GM19239 (cell line): Measurements from ENCODE around the gene ALDH16A1.

Experiments used
- DNase-seq: peaks from one replicate; pipeline ENCODE4 v3.0.0; 2011; ENCODE audit warnings: low spot score; ENCODE audit not compliant: insufficient read length
- FAIRE-seq: peaks from 2 replicates; lab custom pipeline; 2011; peaks lifted over from hg19 to GRCh38; lab: Jason Lieb, UNC

ALDH16A1 gene

DNA sequence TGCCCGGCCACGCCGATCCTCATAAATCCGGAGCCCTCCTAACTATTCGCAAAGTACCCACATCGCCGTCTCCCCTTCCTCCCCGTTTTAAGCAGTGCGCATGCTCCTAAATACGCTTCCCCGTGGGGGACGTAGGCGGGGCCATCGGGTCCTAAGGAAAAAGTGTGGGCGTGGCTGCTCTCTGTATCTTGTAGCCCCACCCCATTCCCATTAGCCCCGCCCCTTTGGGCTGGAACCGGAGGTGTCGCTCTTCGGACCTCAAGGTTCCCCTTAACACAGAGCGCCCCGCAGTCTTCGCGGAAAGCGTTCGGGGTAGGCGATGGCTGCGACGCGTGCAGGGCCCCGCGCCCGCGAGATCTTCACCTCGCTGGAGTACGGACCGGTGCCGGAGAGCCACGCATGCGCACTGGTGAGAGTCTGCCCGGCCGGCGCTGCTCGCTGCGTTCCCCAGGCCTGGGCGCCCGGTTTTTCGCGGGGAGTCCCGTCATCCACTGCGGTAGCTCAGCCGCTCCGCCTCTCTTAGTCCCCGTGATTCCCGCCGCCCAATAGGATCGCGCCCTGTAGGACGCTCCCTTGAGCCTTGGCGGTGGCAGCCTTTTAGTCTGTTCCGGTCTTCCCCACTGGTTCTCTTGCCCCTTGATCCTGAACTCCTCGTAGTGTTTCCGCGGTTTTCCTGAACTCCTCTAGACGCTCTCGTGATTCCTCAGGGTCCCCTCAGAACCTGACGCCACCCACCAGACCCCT, at the start of gene ALDH16A1:
Gene ALDH16A1 (plus strand): TSS at position 213 of the 744 bp plus-strand sequence. CDS start 107 bp downstream, at position 320.
- FAIRE-seq (peak; percentile 96), DNase-seq (peak; percentile 92)

DNA sequence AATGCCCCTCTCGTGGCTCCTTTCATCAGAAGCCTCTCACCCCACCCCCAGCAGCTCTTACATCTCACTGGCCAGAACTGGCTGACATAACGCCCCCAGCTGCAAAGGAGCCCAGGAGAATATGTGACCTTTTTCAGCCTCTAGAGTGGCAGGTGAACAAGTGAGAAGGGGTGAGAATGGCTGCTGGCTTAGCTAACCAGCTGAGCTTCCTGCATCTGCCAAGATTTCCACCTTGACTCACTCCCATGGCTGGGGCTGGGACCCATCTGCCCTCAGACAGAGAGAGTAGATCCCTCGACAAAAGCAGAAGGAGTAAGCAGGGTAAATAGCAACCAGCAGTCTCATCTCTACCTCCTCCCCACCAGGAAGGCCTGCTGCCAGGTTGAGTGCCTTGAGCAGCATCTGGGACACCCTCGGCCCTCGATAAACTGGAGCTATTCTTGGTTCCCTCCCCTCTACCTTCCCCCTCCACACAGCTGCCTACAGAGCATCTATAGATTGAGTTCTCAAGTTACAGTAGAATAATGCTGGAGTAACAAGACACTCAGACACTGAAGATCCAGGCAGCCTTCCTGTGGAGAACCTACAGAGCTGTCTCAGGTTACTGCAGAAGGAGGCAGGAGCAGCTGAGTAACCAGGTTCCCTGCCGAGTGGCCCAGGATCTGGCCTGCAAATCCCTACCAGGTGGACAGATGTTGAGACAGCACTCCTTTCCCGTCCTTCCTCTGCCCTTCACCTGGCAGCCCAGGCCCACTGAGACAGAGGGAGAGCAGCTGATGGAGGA, 49.4 kb upstream of the ALDH16A1 start:
- no peak for FAIRE-seq
- no peak for DNase-seq

DNA sequence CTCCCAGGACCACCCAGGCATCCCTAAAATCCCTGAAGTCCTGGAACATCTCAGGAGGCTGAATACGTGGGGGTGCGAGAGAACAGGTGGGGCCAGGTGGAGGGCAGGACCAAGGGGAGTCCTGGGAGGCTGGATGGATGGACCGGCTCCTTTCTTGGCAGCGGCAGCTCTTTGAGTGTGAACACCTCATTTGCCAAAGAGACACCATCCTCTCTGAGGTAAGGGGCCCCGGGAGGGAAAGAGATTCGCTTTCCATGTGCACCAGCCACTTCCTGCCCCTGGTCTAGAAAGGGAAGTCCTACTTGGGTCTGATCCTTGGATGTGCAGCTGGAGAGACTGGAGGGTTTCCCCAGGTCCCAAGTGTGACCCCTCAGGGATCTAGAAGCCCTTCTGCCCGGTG, 45.9 kb upstream of the ALDH16A1 start:
- DNase-seq = no peak
- no peak for FAIRE-seq

- DNase-seq (no peak), FAIRE-seq (no peak)
Observed at GRCh38 chr19:49407482-49408015, 45.5 kb upstream of the ALDH16A1 start.

- FAIRE-seq (no peak), DNase-seq (no peak)
Observed at GRCh38 chr19:49408816-49409440, 44.1 kb upstream of the ALDH16A1 start.

- DNase-seq = no peak
- peak; percentile 90 for FAIRE-seq
Observed at GRCh38 chr19:49409441-49410029, 43.5 kb upstream of the ALDH16A1 start.

GRCh38 chr19:49411681-49412326, 41.2 kb upstream of the ALDH16A1 start:
- FAIRE-seq (no peak), DNase-seq (no peak)

DNA sequence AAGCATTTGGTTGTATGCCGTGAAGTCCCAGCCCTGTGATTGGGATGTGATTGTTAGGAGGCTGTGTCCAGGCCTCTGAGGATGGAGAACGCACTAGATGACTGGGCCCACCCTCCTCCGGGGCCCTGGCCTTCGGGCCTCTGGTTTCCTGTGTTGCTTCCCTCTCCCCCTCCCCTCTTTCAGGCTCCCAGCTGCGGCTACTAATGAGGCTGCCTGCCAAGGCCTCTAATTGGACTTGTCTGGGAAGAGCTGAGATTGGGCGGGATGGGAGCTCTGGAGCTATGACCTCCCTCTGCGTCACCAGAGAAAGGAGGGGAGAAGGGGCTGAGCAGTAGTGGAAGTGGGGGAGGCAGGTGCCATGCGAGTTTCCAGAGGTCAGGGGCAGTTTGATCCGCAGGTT, 39.7 kb upstream of the ALDH16A1 start:
- FAIRE-seq (no peak), DNase-seq (no peak)

DNA sequence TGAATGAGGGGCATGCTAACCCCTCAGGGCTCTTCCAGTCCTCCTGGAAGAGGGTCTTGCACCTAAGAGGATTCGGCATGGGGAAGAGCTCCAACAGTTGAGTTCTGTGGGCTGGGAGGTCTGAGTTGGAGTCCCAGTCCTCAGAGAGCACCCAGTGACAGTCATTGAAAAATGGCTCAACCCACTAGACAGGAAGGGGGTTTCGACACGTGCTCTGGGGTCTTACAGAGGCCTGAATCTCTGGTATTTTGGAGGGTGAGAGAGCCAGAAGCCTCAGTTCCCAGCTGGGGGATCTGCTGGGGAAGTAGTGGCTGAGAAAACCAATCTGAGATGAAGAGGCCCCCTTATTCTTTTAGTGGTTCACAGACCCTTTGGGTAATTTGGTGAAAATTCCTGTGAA, 38.8 kb upstream of the ALDH16A1 start:
- DNase-seq = no peak
- no peak for FAIRE-seq

GRCh38 chr19:49415102-49415809, 37.8 kb upstream of the ALDH16A1 start:
- DNase-seq (no peak), FAIRE-seq (no peak)

DNA sequence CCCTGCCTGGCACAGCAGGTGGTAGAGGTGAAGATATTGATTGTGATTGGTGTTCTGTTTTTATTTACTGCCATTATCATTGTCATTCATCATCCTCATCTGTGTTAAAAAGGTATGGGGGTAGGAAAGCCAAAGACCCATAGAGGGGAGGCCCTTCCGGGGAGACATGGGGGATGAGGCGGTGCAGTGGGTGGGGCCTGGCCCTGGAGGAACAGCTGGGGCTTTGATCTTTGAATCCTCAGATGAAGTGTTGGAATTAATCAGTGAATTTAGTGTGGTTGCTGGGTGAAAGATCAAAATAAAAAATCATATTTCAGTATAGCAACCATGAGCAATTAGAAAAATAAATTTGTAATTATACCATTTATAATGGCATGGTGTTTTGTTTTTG, 37.2 kb upstream of the ALDH16A1 start:
- FAIRE-seq (no peak), DNase-seq (no peak)

- FAIRE-seq = no peak
- no peak for DNase-seq
Observed at GRCh38 chr19:49417088-49417487, 35.9 kb upstream of the ALDH16A1 start.

GRCh38 chr19:49418511-49418910, 34.5 kb upstream of the ALDH16A1 start:
- FAIRE-seq (no peak), DNase-seq (no peak)

DNA sequence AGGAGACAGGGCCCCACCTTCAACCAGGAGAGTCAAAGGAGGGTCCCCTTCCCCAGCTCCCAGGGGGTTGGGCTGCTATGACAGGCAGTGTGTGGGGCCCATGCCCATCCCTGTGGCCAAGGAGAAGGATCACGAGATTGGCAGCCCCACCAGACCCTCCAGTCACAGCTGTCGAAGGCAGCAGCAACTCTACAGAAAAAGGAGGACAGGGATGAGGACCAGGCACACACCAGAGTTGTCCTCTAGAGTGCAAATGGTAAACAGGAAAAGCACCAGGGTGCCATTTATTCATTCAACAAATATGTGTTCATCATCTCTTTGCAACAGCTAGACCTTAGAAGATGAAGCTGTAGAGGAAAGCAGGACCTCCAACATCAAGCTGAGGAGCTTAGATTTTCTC, 33.9 kb upstream of the ALDH16A1 start:
- FAIRE-seq (no peak), DNase-seq (no peak)

DNA sequence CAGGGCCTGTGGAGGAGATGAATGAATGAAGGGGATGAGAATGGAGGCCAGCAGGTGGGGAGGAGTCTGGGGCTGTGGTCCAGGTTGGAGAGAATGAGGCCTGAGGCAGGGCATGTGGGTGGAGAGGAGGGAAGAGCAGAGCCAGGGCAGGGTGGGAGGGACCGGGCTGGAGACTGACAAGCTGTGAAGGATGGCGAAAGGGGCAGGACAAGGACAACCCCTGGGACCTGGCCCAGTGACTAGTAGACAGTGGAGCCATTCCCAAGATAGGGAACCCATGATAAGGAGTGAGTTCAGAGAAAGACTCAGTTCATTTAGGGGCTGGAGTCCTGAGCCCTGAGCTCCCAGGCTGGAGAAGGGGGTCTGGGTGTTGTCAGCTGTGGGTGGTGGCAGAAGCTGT, 32.8 kb upstream of the ALDH16A1 start:
- FAIRE-seq = no peak
- no peak for DNase-seq

GRCh38 chr19:49421039-49421877, 31.8 kb upstream of the ALDH16A1 start:
- DNase-seq (no peak), FAIRE-seq (no peak)

DNA sequence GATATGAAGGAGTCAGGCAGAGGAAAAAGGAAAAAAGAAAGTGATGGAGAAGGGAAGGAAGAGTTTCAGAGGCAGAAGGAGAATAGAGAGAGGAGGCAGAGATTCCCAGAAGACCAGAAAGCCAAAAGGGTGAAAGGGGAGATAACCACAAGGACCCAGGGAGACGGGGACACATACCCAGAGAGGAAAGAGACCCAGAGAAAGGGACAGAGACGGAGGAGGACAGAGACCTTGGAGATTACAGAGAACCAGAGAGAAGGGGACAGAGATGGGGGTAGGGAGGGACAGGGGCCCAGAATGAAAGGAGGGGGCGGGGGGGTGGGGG, 31.2 kb upstream of the ALDH16A1 start:
- DNase-seq (no peak), FAIRE-seq (no peak)

GRCh38 chr19:49422407-49423070, 30.5 kb upstream of the ALDH16A1 start:
- FAIRE-seq (no peak), DNase-seq (no peak)
